VCaP (cell line): ENCODE data around the gene EPHA3.

Source experiments
- H3K27ac ChIP-seq: fragments of 450-650 bp; 2 replicates; pipeline ENCODE4 v1.5.1; 2017
- CTCF ChIP-seq: fragments of 450-650 bp; conservative IDR thresholded peaks from 2 replicates; pipeline ENCODE4 v1.5.1; 2017; ENCODE audit warnings: mild to moderate bottlenecking, moderate library complexity

The EPHA3 gene

DNA sequence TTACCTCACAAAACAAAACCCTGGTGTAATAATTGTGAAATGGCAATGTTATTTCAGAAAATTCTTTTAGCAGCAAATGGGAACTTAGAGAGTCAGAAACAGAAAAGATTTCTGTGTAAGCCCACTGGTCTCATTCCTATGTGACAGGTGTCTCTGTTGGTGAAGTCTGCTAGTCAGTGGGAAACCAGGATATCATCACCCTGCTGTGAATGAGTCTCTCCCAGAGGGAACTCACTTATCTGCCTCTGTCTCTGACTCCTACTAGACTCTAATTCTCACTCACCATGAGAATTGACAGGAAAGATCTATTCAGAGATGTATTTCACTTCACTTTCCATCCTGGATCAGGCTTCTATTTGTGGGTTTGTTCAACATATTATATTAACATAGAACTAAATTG lies 266.0 kb downstream of the EPHA3 start:
- H3K27ac ChIP-seq = no peak overlapping the region
- TF ChIP-seq CTCF = no peak

- no peak for TF ChIP-seq CTCF
- no peak overlapping the region for H3K27ac ChIP-seq
Measured at GRCh38 chr3:89375451-89375850, 268.0 kb downstream of the EPHA3 start.

GRCh38 chr3:89380016-89380415 lies 272.6 kb downstream of the EPHA3 start:
- H3K27ac ChIP-seq = no peak overlapping the region
- TF ChIP-seq CTCF = no peak

DNA sequence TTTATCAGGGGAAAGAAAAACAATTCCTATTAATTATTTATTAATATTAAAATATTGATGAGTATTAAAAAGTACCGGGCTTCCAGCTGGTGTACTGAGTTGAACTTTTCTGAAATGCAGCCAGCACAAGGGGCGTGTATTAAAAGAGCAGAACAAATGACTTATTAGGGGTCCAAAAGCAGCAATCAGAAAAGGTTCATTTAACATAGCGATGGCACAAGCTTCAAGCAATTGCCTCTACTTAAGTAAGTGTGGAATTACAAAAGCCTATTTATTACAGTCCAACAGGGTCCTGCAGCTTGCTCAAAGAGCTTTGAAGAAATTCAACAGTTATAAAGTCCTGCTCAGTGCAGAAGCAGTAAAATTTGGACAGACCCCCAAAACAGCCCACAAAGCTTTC lies 285.6 kb downstream of the EPHA3 start:
- H3K27ac ChIP-seq = no peak overlapping the region
- no peak for TF ChIP-seq CTCF

DNA sequence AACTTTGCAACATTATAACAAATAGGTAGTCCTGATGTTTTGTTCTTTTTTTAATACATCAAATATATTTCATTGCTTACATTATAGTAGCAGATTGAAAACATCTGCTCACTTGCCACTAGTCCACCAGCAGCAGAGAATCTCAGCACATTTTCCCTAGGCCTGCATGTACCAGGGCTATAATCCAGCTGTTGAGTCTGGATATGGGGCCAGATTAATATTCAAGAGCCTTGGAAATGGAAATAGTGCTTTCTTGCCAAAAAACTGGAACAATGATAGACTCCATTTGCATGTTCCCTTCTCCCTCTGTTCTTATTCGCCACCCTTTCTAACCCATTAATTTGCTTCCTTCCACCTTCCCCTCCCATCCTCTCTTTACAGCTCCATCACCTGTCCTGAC lies 288.0 kb downstream of the EPHA3 start:
- TF ChIP-seq CTCF = no peak
- H3K27ac ChIP-seq = no peak overlapping the region

- TF ChIP-seq CTCF = no peak
- H3K27ac ChIP-seq = no peak overlapping the region
Measured at GRCh38 chr3:89395996-89396395, 288.6 kb downstream of the EPHA3 start.

DNA sequence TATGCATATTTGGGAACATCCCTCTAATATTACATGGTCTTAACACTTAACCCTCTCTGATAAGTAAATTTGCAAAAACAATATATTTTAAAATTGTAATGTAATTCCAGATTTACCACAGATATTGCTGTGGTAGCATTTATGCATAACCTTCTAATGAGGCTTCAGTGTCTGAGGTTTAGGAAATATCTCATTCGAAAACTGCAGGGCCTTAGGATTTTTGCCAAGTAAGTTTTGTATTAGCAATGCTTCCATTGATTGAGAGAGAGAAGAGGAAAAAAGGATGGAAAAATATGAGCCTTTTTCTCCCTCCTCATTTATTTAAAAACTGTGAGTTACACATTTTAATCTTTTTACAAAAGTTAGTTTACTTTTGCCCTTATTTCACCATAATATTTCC lies 294.6 kb downstream of the EPHA3 start:
- no peak for TF ChIP-seq CTCF
- no peak overlapping the region for H3K27ac ChIP-seq

GRCh38 chr3:89405176-89405575 lies 297.8 kb downstream of the EPHA3 start:
- no peak overlapping the region for H3K27ac ChIP-seq
- TF ChIP-seq CTCF = no peak
